Endodermal cell (in vitro differentiated cells): ENCODE measurements around the gene CFAP54. TPM values are rescaled to one million over a fixed set of nuclear protein-coding genes. Genes with fewer than 3 reads are reported as not detected.

Experiments used
- DNase-seq: peaks from one replicate; pipeline ENCODE4 v3.0.0-alpha.2; 2017
- H3K27ac ChIP-seq: 2 replicates; pipeline ENCODE4 v1.5.1; 2013; ENCODE audit warnings: mild to moderate bottlenecking, low read depth, low read length, moderate library complexity
- H3K27me3 ChIP-seq: 2 replicates; pipeline ENCODE4 v1.6.1; 2013; ENCODE audit warnings: mild to moderate bottlenecking, low read length, moderate library complexity; ENCODE audit not compliant: insufficient read depth, control insufficient read depth, poor library complexity, severe bottlenecking
- H3K36me3 ChIP-seq: 2 replicates; pipeline ENCODE4 v1.7.0; 2013; ENCODE audit warnings: mild to moderate bottlenecking, low read length, moderate library complexity; ENCODE audit not compliant: control insufficient read depth, insufficient read depth
- H3K4me1 ChIP-seq: one replicate; pipeline ENCODE4 v1.7.0; 2013; ENCODE audit warnings: low read length; ENCODE audit not compliant: control insufficient read depth, insufficient read depth
- H3K4me3 ChIP-seq: 2 replicates; pipeline ENCODE4 v1.5.1; 2013; ENCODE audit warnings: mild to moderate bottlenecking, low read length, moderate library complexity
- H3K9ac ChIP-seq: 2 replicates; pipeline ENCODE4 v1.6.1; 2013; ENCODE audit warnings: mild to moderate bottlenecking, low read length, moderate library complexity; ENCODE audit not compliant: poor library complexity, severe bottlenecking; ENCODE audit errors: extremely low read depth
- H3K9me3 ChIP-seq: 2 replicates; pipeline ENCODE4 v1.6.1; 2013; ENCODE audit warnings: mild to moderate bottlenecking, low read length, moderate library complexity; ENCODE audit not compliant: control insufficient read depth
- H3K27ac Mint-ChIP-seq: 2 replicates; pipeline ENCODE4 v1.8.0; 2020; ENCODE audit warnings: mixed read lengths
- H3K27me3 Mint-ChIP-seq: 2 replicates; pipeline ENCODE4 v1.8.0; 2021; ENCODE audit warnings: mild to moderate bottlenecking, mixed read lengths; ENCODE audit not compliant: insufficient read depth
- H3K36me3 Mint-ChIP-seq: 2 replicates; pipeline ENCODE4 v1.8.0; 2020; ENCODE audit warnings: low read depth, mixed read lengths
- H3K4me1 Mint-ChIP-seq: 2 replicates; pipeline ENCODE4 v1.8.0; 2020; ENCODE audit warnings: mixed read lengths
- H3K4me3 Mint-ChIP-seq: 2 replicates; pipeline ENCODE4 v1.8.0; 2020; ENCODE audit warnings: mild to moderate bottlenecking, moderate library complexity, mixed read lengths
- H3K9me3 Mint-ChIP-seq: 2 replicates; pipeline ENCODE4 v1.8.0; 2020; ENCODE audit warnings: mild to moderate bottlenecking, mixed read lengths
- WGBS, 2 experiments: methylation state at CpG; one replicate each; pipeline versions ENCODE4 v1.1.5 to v1.1.7; 2013; ENCODE audit warnings: missing lambda C conversion rate in 2 of 2, mixed read lengths in 1 of 2; ENCODE audit not compliant: insufficient coverage in 1 of 2, insufficient read length in 1 of 2; 5-methylcytosine and 5-hydroxymethylcytosine counted together
- total RNA-seq, 2 donors: library from RNA; stranded (reverse); fragmentation: NEBNext Ultra II Directional in 1 of 2; extraction: Animal tissue kit (Norgen Biotek cat#: 25700) in 1 of 2; gene quantifications; 2 replicates in 1 of 2; 3 replicates in 1 of 2; pipeline ENCODE4 v1.2.1, GENCODE V29; 2021
- TF ChIP-seq, protein P1 (sequence below): fragments of 200-600 bp; sonication (generic); conservative IDR thresholded peaks from 2 replicates; pipeline ENCODE4 v1.5.0; 2021; ENCODE audit warnings: antibody characterized with exemption, mild to moderate bottlenecking

CFAP54 gene
- total RNA-seq, 2 donors from 2014 or later: 1.5 to 1.7 TPM

GRCh38 chr12:96496944-96497343 is 7.6 kb downstream of the CFAP54 start:
- Histone ChIP-seq H3K9ac (no peak overlapping the region), H3K4me1 (no peaks in the 10 kb centered on the region), H3K36me3 (no peaks in the 10 kb centered on the region), H3K27ac (no peak overlapping the region), H3K4me3 (no peak overlapping the region), H3K27me3 (no peaks in the 10 kb centered on the region), H3K9me3 (no peaks in the 10 kb centered on the region)
- H3K27me3 Mint-ChIP-seq: peaks cover 4% of the 10 kb centered on the region
- TF ChIP-seq, protein P1, sequence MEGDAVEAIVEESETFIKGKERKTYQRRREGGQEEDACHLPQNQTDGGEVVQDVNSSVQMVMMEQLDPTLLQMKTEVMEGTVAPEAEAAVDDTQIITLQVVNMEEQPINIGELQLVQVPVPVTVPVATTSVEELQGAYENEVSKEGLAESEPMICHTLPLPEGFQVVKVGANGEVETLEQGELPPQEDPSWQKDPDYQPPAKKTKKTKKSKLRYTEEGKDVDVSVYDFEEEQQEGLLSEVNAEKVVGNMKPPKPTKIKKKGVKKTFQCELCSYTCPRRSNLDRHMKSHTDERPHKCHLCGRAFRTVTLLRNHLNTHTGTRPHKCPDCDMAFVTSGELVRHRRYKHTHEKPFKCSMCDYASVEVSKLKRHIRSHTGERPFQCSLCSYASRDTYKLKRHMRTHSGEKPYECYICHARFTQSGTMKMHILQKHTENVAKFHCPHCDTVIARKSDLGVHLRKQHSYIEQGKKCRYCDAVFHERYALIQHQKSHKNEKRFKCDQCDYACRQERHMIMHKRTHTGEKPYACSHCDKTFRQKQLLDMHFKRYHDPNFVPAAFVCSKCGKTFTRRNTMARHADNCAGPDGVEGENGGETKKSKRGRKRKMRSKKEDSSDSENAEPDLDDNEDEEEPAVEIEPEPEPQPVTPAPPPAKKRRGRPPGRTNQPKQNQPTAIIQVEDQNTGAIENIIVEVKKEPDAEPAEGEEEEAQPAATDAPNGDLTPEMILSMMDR: no peak
- 63 to 93% methylated on average over 1 of the region's 1 CpG for WGBS, 2 experiments
- no peak for DNase-seq
- H3K4me1 Mint-ChIP-seq: peaks cover 6% of the 10 kb centered on the region
- no peak overlapping the region for H3K4me3 Mint-ChIP-seq
- H3K9me3 Mint-ChIP-seq: peaks cover 2% of the 10 kb centered on the region
- no peaks in the 10 kb centered on the region for H3K36me3 Mint-ChIP-seq
- H3K27ac Mint-ChIP-seq: no peak overlapping the region

DNA sequence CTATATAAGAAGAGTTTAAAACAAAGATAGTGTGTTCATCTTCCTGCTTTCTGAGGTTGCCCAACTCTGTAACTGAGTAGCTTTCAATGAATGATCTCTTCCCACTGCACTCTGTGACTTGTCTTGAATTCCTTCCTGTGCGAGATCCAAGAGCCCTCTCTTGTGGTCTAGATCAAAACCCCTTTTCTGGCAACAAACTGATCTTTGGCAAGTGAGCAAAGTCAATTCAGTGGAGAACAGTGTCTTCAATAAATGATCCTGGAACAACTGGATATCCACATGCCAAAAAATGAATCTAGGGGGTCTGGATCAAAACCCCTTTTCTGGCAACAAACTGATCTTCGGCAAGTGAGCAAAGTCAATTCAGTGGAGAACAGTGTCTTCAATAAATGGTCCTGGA is 8.5 kb downstream of the CFAP54 start:
- no peak overlapping the region for H3K4me3 Mint-ChIP-seq
- Histone ChIP-seq H3K9ac (no peak overlapping the region), H3K4me3 (no peak overlapping the region), H3K27me3 (no peaks in the 10 kb centered on the region), H3K36me3 (no peaks in the 10 kb centered on the region), H3K9me3 (no peaks in the 10 kb centered on the region), H3K27ac (no peak overlapping the region), H3K4me1 (no peaks in the 10 kb centered on the region)
- DNase-seq: no peak
- peaks cover 4% of the 10 kb centered on the region for H3K4me1 Mint-ChIP-seq
- no peaks in the 10 kb centered on the region for H3K36me3 Mint-ChIP-seq
- 88 to 89% methylated on average over 2 of the region's 2 CpGs for WGBS, 2 experiments
- TF ChIP-seq, protein P1: no peak
- no peak overlapping the region for H3K27ac Mint-ChIP-seq
- peaks cover 2% of the 10 kb centered on the region for H3K9me3 Mint-ChIP-seq
- peaks cover 4% of the 10 kb centered on the region for H3K27me3 Mint-ChIP-seq

DNA sequence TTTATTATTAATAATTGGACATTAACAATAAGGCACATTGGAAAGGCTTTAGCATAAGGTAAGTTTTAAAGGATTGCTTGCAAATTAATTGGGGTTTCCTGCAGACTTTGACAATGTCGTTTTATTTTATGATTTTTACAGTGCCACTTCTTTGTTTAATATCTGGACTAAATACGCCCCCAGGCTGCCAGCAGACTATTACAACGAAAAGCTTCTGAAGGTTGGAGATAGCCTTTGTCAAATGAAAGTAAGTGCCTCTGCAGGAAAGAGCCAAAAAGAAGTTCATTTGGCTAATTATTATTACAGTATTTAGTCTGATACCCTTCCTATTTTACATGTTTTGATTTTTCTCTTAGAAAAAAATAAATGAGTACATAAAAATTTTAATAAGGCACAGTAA is 11.3 kb downstream of the CFAP54 start:
- no peak overlapping the region for H3K9ac ChIP-seq
- no peaks in the 10 kb centered on the region for H3K4me1 ChIP-seq
- Mint-ChIP-seq H3K9me3 (peaks cover 2% of the 10 kb centered on the region), H3K27me3 (peaks cover 4% of the 10 kb centered on the region), H3K36me3 (no peaks in the 10 kb centered on the region), H3K4me1 (no peaks in the 10 kb centered on the region), H3K27ac (peak overlapping the region; percentile 88), H3K4me3 (no peak overlapping the region)
- H3K27ac ChIP-seq: no peak overlapping the region
- no peak for DNase-seq
- no peaks in the 10 kb centered on the region for H3K27me3 ChIP-seq
- WGBS, 2 experiments: 93 to 100% methylated on average over 1 to 3 of the region's 3 CpGs
- H3K9me3 ChIP-seq: no peaks in the 10 kb centered on the region
- TF ChIP-seq, protein P1: no peak
- H3K4me3 ChIP-seq: no peak overlapping the region
- no peaks in the 10 kb centered on the region for H3K36me3 ChIP-seq
